CD4-positive, alpha-beta T cell treated with Interleukin-1 beta for 1 hour (primary cell): Measurements from ENCODE around the gene DSCAML1.

Source experiments
- DNase-seq, 2 donors: peaks; one replicate each; pipeline ENCODE4 v3.0.0-alpha.2; 2020 to 2022

DSCAML1 gene

DNA sequence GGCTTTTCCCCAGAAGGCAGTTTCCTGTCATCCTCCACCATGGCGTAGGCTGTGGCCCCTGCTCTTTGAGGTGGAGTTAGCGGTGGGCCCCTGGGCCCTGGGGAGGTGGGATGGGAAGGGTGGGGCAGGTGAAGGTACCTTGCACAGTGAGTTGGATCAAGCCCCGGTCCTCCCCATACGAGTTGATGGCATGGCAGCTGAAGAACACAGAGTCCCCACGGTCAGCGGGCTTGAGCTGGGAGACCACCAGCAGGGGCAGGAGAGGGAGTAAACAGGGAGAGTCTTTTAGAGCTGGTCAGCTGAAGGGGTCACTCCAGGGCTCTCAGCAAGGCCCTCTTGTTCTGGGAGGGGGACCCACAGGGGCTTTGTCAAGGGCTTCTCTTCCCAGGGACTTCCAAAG is 316.0 kb downstream of the DSCAML1 start:
- DNase-seq = no peak

DNA sequence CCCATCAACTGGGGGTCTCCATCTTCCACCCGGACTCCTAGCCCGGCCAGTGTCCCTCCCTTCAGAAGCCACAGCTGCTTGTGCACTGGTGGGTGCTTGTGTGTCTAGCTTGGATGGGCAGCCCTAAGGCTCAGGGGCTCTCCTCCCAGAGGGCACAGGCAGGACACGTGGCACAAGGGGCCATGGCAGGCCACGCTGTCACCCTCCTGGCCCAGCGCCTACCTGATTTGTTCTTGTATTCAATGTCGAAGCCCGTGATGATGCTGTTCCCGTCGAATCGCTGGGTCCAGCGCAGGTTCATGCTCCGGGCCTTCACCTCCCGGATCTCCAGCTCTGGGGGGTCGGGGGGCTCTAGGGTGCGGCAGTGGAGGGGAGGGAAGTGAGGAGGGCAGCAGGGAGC is 316.8 kb downstream of the DSCAML1 start:
- no peak for DNase-seq

- DNase-seq = no peak
Measured at GRCh38 chr11:117479372-117479771, 317.6 kb downstream of the DSCAML1 start.

DNA sequence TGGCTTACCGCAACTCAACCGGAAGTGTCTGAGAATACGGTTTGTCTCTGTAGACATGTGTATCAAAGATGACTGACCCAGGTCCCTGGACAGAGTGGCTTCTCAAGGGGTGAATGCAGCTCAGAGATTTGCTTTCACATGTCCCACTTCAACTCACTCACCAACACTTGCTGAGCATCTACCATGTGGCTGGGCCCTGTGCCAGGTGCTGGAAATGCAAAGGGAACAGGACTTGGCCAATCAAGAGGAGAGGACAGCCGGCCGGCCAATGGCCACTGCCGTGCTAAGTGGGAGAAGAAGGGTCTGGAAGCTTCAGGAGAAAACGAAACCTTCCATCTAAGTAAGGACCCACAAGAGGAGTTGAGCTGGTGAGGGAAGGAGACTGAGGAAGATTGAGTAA is 318.1 kb downstream of the DSCAML1 start:
- no peak for DNase-seq

GRCh38 chr11:117478126-117478860 is 318.7 kb downstream of the DSCAML1 start:
- DNase-seq = no peak

GRCh38 chr11:117477721-117478120 is 319.3 kb downstream of the DSCAML1 start:
- DNase-seq = no peak

DNA sequence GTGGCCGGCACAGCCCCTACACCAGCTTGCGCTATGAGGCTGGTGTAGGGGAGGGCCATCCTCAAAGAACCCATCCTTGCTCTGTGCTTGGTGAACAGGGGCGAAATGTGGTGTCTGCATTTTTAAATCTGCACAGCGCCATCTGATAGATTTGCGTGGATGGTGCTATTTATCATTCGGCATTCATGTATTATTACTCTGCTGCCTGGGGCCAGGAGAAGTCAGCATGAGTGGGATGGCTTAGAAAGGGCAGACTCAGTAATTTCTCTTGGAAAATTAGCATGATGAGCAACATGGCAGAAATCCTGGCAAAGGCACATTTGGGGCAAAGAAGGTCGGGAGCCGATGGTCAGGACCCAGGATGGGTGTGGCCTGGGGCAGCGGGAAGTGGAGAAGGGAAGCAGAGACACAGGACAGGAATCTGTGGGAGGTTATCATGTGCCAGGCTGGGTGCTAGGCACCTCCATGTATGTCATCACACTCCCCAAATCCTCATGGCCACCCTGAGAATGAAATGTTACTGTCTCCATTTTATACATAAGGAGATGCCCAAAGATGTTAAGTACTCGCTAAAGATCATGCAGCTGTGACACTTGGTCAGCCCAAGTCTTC is 320.4 kb downstream of the DSCAML1 start:
- no peak for DNase-seq

DNA sequence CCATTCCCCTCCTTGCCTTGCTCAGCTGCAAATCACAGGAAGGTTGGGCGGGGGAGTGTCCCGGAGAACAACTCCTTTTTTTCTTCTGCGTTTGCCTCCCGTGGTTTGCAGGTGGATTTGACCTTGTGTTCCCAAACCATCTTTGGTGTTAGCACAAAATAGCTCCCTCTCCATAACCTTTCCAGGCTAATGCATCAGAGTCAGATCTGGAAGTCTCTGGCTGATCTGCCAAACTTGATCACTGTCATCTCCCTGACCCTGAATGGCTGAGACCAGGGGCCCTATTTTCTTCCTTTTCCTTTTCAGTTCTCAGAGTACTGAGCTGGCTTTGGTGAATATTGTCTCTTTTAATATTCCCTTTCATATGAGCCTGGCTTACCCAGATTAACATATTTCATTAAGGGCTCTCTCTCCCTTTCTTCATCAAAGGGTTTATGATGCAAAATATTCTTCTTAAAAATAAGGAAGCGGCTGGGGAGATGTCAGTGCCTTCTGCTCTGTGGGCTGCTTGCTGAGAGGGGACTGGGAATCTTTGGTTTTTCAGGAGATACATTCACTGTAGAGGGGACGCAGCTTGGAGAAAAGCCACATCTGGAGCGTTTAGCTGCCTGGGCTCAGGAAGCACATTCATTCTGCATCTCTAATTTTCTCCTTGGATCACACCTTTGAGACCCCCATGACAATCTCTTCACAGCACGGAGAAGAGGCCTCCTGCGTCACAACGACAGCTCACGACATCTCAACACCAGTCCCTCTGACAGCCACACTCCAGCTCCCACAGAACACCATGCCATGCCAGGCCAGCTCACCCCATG is 321.1 kb downstream of the DSCAML1 start:
- no peak for DNase-seq

GRCh38 chr11:117473481-117474091 is 323.4 kb downstream of the DSCAML1 start:
- DNase-seq = no peak

- no peak for DNase-seq
Measured at GRCh38 chr11:117471776-117472175, 325.2 kb downstream of the DSCAML1 start.

- DNase-seq = no peak
Measured at GRCh38 chr11:117470576-117470975, 326.4 kb downstream of the DSCAML1 start.

- no peak for DNase-seq
Measured at GRCh38 chr11:117468888-117469287, 328.1 kb downstream of the DSCAML1 start.

- DNase-seq = no peak
Measured at GRCh38 chr11:117467770-117468169, 329.2 kb downstream of the DSCAML1 start.

GRCh38 chr11:117466966-117467365 is 330.1 kb downstream of the DSCAML1 start:
- DNase-seq = no peak

GRCh38 chr11:117465236-117465997 is 331.6 kb downstream of the DSCAML1 start:
- no peak for DNase-seq

DNA sequence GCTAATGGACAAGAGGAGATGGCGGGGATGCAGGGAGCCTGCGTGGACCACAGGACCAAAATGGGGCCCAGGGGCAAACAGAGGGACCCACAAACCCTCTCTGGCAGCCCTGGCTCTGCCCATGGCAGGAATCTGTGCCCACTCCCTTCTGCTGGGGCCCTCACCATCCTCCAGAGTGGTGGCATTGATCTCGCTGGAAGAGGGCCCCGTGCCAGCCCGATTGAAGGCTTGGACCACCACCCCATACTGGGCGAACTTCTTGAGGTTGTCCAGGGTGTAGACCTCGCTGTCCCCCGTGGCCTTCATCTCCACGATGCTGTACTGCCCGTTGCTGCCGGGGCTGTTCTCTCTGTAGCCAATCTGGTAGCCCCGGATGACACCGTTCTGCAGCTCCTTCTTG is 332.2 kb downstream of the DSCAML1 start:
- DNase-seq = no peak

DNA sequence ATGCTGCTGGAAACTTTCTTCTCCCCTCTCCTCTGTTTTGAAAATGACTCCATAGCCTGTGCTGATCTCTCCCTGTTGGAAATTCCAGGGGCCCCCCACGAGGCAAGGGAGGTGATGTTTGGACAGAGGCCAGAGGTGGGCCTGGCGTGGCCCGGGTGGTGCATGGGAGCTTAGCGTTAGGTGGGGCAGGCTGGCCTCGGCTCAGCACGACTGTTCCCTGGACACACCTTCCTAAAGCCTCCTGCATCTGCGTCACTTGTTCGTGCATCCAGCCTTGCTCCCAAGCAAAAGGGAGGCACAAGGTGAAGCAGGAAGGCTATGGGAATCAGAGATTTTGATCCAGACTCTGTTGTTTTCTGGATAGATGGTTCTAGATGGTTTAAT is 334.2 kb downstream of the DSCAML1 start:
- DNase-seq = no peak

DNA sequence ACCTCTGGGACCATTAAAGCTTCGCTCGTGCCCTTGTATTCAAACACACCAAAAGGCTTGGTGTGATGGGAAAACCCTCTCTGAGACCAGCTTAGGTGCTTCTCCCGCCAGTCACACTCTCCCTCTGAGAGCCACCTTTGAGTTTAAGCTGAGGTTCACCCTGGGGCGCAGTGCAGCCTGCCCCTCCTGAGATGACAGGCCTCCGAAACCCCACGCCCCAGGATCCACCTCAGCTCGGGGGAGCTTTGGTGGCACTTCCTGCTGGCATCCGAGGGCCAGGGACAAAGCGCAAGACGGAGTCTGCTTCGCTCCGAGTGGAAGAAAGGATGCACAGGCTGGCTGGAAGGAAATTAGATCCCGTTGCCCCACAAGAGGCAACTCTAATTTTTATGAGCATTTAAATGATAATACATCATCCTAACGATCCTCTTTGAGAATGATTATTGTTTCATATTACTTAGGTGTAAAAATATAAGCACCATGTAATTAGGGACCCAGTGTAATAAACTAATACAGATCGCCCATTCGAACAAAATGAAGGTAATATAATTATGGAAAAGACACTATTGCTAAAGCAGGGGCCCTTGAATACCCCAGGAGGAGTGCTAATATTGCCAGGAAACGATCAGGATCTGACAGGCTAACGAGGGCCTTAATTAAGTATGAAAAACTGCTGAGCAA is 334.7 kb downstream of the DSCAML1 start:
- DNase-seq = no peak

GRCh38 chr11:117461396-117462182 is 335.4 kb downstream of the DSCAML1 start:
- DNase-seq = no peak

- DNase-seq = no peak
Measured at GRCh38 chr11:117459979-117460300, 337.1 kb downstream of the DSCAML1 start.
